NOMO-1 treated with DMSO at 0.1 percent for 48 hours (cell line): ENCODE data around the gene SV2C.
"Not testable (repeated sequence)": the region's sequence is repeated elsewhere in the genome, so short reads cannot be mapped to it uniquely, and the experiment has no call there.

Source experiments
- DNase-seq: peaks from one replicate; lab custom pipeline; 2025; ENCODE audit not compliant: unreplicated experiment; lab: John Stamatoyannopoulos, UW

SV2C gene

DNA sequence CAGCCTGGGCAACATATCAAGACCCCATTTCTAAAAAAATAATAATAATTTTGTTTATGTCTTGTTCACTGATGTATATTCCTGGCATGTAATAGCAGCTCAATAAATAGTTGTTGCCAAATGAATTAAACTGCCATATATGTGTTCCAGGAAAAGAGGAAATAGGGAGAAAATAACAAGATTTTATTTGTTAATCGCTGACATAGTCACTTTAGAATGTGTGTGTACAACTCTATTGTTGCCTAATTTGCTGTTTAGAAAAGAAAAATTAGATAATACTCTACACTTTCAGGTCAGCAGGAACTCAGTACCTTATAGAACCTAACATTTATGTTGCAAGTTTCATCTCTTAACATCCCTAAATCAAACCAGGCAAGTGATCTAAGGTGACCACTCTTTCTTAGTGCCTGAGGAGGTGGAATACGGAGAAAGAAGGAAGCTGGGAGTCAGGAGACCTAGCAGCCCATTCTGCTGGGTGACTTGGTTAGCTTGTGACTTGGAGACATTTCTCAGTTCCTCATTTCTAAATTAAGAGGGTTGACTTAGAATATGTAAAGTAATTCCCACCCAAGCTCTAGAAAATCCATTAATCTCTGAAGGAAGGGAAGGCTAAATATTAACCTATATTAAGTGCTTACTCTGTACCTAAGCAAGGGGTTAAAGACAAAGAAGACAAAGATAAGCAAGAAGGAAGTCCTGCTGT is 209.6 kb downstream of the SV2C start:
- DNase-seq = peak; percentile 89

DNA sequence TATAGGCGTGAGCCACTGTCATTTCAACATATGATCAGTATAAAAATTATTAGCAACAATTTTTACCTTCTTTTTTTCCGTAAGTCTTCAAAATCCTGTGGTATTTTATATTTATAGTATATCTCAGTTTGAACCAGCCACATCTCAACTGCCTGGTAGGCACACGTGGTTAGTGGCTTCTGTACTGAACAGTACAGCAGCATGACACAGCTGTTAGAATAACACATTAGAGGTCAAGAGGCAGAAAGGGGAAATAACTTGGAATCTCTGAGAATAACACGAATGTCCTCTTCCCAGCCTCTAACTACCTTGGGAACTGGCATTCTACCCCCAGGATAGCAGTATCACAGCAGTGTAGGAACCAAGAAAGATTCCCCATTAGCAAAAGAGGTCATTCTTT is 211.4 kb downstream of the SV2C start:
- peak; percentile 74 for DNase-seq

DNA sequence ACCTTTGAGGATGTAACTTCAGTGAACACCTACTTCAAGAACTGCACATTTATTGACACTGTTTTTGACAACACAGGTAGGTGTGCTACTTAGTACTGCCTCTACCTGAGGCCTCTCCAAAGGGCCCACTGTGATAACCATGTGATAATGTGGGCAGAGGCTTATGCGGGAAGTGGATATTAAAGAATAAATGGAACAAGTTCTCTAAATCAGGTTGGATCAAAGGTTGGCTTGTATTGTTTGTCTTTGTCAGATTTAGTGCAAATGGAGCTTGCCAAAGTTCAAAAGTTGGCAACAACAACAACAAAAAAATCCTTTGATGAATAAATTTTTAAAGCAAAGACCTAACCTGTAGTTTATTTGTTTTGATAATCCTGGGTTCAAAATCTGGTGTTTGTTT is 215.7 kb downstream of the SV2C start:
- no peak for DNase-seq

DNA sequence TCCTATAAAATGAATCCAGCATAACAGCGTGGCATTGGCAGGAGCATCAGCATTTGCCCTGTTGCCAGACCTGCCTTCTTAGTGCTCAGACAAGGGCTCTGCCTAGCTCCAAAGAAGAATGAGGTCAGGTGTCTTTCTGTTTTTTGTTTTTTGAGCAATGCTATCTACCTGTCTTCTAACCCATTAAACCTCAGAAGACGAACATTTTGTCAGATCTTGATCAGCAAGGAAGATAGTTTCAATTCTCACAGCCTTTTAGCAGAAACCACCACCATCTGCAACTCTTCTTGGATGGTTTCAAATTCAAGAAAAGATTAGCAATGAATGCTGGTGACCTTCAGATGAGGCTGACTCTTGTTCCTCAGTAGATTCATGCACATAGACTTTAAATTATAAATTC is 216.4 kb downstream of the SV2C start:
- no peak for DNase-seq

DNA sequence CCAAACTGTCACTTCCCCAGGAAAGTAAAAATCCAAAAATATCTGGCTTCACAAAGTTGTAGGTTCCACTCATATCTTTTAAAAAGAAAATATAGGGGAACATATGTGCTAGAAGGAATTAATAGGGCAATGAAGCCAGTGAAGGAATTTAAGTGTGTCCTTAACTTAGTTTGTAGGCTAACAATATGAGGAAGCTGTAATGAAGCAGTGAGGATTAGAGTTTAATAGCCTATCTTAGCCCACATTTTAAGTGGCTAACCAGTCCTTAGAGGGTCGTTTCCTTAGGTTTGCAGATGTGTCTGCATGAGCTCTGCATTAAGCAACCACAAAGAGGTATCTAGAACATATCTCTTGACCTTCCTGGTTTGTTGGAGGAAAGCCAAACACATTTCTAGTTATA is 218.7 kb downstream of the SV2C start:
- DNase-seq = peak; percentile 12

DNA sequence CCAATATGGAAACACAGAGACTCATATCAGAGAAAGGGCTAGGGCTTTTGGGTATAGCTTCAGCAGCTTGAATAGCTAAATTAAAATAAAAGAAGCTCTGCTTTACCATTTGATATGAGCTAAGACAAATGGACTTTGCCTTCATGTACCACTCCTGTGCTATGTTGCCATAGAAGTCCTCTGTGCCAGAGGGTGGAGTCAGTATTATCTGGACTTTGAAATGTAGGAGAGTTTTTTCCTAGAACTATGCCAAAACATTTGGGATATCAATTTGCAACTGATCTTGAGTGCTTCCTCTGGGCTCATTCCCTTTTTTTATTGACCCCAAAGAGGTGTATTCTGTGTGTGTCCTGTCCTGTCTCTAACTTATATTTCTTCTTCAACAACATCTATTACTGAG is 219.5 kb downstream of the SV2C start:
- DNase-seq = not testable (repeated sequence)

DNA sequence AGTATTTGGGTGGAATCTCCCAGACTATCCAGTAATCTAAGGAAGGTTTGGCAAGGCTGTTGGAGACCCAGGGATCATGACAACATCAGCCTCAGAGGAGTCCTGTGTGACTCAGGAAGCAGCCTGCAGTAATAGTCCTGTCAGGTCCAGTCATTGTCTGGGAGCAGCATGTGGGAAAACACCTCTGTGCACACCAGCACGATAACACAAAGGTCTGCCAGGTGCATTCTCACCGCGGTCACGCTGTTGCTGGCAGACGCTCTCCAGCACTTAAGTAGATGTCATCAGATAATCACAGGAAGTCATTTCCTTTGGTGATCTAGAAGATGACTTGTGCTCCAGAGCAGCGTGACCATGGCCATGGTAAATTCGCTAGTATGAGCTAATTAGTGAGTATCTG is 220.7 kb downstream of the SV2C start:
- no peak for DNase-seq

DNA sequence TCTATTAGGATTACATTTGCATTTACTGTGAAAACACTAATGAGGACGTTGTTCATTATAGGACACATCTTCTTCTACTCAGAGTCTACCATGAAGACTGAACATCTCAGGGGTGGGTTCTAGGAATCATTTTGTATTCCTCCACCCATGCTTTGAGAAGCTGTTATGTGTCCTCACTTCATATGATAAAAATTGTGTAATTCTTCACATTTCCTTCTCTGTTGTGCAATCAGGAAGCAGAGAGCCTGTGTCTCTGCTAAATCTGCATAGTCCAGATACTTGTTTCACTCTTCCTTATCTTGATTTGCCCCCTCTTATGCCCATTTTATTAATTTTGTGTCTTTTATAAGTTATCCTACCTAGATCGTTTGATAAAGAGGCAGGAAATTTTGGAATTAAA is 222.1 kb downstream of the SV2C start:
- peak; percentile 75 for DNase-seq

DNA sequence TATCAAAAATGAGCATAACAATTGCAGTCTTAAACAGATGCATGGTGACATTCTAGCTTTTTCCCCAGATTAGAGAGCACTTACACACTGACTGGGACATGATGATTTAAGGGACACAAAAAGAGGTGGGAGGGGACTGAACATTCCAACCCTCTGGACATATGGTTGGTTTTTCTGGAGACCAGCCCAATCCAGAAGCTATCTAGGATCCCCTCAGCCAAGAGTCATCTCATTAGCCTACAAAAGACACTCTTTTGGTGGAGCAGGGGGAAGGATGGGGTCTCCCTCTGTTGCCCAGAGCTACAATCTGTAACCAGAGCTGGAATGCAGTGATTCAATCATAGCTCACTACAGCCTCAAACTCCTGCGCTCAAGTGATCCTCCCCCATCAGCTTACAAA is 222.6 kb downstream of the SV2C start:
- DNase-seq = no peak

DNA sequence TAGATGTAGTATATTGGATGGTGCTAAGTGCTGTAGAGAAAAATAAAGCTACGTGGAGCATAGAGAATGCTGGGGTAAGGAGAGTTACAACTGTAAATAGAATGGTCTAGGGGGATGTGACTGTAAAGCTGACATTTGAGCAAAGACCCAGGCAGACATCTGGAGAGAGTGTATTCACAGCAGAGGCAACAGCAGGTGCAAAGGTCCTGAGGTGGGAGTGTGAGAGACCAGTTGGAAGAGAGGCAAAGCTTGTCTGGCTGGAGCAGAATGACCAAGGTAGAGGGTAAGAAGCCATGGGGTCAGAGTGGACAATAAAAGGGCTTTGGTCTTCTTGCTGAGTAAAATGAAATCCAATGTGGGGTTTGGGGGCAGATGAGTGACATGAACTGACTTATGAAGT is 227.0 kb downstream of the SV2C start:
- DNase-seq = no peak

DNA sequence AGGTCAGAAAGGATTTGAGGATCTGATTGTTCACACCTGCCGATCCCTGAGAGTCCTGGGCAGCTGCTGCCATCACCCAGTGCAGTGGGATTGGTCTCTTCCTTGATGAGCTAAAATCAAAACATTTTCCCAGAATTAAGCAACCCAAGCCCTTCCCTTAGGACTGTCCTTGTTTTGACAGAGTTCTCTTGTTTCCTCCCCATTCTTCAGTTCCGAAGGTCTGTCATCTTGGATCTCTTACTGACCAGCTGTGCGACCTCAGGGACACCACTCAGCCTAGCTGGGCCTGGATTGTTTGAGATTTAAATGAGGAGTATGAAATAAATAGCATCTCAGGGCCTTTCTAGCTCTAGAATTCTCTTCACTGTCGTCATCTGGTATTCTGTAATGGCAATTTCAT is 229.6 kb downstream of the SV2C start:
- no peak for DNase-seq

DNA sequence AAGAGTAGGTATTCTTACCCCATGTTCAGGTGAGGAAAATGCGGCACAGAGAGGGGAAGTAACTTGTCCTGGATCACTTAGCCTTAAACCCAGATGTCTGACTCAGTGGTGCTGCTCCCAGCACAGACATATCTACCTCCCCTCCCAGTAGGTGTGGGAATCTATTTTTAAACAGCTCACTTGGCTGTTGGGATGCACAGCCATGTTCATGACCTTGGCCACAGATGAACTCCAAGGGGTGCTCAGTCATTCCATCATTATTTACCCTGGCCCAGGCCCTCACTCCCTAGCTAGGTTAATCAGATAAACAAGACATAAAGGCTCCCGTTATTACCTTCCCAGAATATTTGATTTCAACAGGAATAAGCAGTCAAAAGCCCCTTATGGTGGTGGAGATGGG is 231.5 kb downstream of the SV2C start:
- no peak for DNase-seq

DNA sequence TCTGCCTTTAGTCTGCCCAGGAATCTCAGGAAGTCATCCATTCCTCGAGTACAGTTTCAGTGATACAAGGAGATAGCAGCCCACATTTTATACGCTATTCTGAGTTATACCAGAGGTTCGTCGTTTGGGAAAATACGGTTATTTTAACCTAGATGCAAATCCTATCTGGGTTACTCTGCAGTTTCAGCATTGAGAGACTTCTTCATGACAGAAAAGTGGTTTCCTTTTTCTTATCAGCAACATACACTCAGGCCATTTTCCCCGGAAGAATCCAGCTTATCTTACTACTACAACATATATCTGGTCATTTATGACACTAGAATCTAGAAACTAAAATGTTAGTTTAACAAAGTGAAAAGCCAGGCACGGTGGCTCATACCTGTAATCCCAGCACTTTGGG is 236.5 kb downstream of the SV2C start:
- DNase-seq = no peak

DNA sequence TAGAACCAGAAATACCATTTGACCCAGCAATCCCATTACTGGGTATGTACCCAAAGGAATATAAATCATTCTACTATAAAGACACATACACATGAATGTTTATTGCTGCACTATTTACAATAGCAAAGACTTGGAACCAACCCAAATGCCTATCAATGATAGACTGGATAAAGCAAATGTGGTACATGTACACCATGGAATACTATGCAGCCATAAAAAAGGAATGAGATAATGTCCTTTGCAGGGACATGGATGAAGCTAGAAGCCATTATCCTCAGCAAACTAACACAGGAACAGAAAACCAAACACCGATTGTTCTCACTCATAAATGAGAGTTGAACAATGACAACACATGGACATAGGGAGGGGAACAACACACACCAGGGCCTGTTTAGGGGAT is 240.3 kb downstream of the SV2C start:
- not testable (repeated sequence) for DNase-seq

DNA sequence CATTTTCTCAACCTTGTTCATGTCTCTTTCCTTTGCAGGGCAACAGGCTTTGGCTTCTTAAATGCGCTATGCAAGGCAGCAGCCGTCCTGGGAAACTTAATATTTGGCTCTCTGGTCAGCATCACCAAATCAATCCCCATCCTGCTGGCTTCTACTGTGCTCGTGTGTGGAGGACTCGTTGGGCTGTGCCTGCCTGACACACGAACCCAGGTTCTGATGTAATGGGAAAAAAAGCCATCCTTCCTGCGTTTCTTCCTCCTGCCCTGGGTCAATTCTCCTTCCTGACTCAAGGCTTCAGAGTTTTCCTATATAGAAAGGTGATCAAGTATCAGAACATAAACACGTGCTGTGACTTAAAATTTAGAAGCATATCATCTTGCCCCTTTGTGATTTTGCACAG is 242.1 kb downstream of the SV2C start:
- DNase-seq = no peak

DNA sequence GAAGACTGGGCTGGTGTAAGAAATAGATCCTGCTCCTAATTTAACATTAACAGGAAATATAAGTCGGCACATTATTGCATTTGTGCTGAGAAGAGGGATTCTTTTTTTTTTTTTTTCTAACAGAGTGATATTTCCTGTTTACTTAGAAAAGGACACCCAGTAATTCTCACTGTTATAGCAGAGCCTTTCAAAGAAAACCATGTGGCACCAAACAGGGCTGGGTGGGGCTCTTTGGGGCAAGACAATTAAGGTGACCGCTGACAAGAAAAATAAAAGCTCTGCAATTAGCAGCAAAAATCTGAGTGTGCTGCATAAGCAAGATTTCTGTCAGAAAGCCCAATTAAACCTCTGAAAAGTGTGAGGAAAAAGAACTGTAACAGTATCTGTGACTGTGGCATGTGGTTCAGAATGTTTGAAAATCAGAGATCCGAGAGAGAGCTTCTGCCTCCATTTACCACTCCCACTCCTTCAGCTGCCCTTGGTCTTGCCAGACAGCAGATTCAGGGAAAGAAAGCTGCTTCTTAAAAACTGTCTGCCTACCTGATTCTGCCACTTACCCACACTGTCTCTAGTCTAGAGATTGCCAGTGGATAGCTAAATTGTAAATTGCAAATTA is 242.8 kb downstream of the SV2C start:
- no peak for DNase-seq

DNA sequence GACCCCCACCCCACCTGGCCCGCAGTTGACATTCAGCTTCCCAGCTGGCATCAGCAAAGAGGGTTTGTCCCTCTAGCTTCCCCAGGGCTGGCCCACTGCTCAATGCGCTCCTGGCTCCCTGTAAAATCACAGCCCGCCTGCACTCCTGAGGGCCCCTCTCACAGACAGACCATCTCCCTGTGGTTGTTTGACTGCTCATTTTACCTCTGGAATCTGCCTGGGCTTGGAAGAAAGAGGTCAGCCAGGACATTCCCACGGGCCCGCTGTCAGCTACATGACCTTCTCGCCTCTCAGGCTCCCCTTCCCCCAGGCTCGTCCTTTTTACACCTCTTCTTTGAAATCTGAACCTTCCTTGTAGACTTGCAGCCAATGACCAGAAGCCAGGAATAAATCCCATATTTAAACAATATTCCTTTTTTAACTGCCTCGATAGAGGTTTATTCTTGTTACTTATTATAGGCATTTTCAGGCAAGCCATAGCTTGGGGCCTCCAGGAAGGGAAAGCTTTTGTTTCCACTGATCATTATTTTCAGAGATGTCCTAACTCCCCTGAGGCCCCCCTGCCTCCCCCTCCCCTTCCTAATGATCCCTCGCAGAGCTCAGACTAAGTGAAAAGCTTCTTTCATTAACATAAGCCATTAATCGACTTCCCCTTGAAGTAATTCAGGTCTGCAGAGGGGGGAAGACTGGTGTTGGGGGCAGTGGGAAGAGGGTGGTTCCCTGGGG is 243.6 kb downstream of the SV2C start:
- DNase-seq = no peak

DNA sequence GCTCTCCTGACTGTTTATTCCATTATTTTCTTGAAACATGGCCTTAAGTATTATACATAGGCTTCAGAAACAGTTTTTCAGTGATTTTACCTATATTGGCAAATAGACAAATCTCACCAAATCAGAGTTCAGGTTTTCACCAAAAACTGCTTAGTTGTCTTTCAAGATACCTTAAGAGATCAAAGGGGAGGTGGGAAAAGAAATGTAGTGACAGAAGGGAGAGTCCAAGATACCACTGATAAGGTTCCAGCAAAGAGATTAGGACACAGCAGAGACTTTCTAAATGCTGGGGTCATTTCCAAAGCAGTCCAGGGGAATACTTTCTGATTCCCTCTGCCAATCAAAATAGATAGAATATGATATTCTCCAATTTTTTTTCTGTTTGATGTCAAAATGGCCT is 246.2 kb downstream of the SV2C start:
- no peak for DNase-seq

DNA sequence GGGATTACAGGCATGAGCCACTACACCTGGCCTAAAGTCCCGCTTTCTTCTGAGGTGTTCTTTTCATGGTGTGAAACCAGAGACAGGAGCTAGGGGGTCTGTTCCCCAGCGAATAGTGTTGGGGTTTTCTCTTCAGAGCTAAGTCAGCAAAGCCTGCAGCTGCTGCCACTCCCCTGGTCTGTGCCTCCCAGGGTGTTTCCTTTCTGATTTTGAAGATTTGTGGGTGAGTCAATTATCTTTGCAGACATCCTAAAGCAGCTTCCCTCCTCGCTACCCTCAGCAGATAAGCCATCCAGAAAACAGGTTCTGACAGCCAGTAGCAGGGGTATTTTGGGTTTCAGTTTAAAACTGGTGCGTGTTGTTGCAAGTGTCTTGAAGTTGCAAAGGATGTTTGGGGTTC is 247.9 kb downstream of the SV2C start:
- no peak for DNase-seq

DNA sequence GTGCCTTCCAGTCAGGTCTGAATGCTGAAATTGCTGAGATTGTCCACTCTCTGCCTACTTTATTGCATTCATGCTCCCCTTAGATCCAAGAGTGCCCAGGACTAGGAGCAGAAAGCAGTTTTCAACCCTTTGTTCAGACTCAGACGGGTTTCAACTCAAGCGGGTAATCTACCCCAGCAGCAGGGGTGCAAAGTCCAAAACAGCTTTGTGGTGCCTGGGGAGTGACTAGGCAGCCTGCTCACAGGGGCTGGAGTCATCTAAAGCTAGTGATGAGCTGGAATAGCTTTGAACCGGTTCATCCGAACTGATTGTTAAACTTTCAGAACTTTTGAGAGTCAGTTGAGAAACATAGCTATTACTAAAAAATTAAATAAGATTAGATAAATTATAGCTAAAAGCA is 248.9 kb downstream of the SV2C start:
- DNase-seq = no peak

DNA sequence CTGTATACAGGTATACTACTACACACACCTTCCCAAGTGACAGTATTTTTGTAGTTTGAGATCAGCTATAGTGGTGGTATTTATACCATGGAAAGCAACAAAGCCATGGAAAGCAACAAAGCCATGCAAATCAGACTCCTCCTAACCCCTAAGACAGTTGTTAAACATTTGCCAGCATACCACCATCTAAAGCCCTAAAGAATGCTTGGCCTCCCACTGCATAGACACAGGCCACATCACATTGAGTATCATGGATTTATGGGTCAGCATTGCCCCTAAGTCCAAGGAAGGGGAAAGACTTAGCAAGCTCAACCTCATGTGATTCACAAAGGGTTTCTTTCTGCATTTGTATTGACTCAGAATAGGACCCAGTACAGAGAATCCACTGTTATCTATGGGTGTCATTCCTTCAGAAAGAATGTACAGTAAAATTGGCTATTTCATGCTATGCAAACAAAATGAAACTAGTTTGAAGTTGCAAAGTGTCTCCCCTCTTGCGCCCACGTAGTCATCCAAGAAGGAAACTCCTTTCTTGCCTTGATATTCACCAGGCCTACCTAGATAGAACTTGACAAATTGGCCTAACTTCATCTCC is 249.5 kb downstream of the SV2C start:
- DNase-seq = no peak

DNA sequence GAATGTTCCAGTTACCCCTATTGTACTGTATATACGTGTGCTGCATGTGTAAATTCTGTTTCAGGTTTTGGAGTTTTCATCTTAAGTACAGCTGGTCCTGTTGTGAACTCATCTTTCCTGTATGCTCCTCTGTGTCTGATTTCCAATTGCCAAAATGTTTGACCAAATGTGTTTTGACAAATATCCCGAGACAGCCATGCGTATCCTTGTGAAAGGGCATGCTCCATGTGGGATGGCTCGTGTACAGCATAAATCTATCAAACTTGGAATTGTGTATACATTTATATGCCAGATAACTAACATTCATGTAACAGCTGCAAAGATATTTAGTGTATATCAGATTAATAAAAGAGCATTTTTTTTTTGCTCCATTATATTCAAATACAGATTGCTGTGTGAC is 250.4 kb downstream of the SV2C start:
- no peak for DNase-seq
